Glutamatergic neuron (in vitro differentiated cells): Measurements from ENCODE around the gene PRKG1. TPM values are rescaled to one million over a fixed set of nuclear protein-coding genes. Genes with fewer than 3 reads are reported as not detected.
"Not testable (repeated sequence)": the region's sequence is repeated elsewhere in the genome, so short reads cannot be mapped to it uniquely, and the experiment has no call there.

Source experiments
- DNase-seq: peaks from one replicate; pipeline ENCODE4 v3.0.0; 2022
- H3K27ac Mint-ChIP-seq: one replicate; pipeline ENCODE4 v1.8.0; 2020; ENCODE audit warnings: mild to moderate bottlenecking, mixed read lengths, inconsistent platforms; ENCODE audit not compliant: unreplicated experiment
- H3K27me3 Mint-ChIP-seq: one replicate; pipeline ENCODE4 v1.8.0; 2020; ENCODE audit warnings: mild to moderate bottlenecking, moderate library complexity, mixed read lengths, inconsistent platforms; ENCODE audit not compliant: unreplicated experiment
- H3K36me3 Mint-ChIP-seq: one replicate; pipeline ENCODE4 v1.8.0; 2020; ENCODE audit warnings: mild to moderate bottlenecking, mixed read lengths, inconsistent platforms; ENCODE audit not compliant: unreplicated experiment
- H3K4me1 Mint-ChIP-seq: one replicate; pipeline ENCODE4 v1.8.0; 2020; ENCODE audit warnings: mild to moderate bottlenecking, low read depth, mixed read lengths, inconsistent platforms; ENCODE audit not compliant: unreplicated experiment
- H3K4me3 Mint-ChIP-seq: one replicate; pipeline ENCODE4 v1.8.0; 2020; ENCODE audit warnings: mild to moderate bottlenecking, mixed read lengths, inconsistent platforms; ENCODE audit not compliant: unreplicated experiment
- H3K9me3 Mint-ChIP-seq: one replicate; pipeline ENCODE4 v1.8.0; 2020; ENCODE audit warnings: mild to moderate bottlenecking, moderate library complexity, mixed read lengths, inconsistent platforms; ENCODE audit not compliant: unreplicated experiment
- total RNA-seq: library from RNA; stranded (reverse); fragmentation: NEBNext Ultra II Directional; extraction: Animal tissue kit (Norgen Biotek cat#: 25700); gene quantifications from one replicate; pipeline ENCODE4 v1.2.1, GENCODE V29; 2021; ENCODE audit not compliant: unreplicated experiment
- TF ChIP-seq, protein P1 (sequence below): fragments of 200-600 bp; sonication (generic); IDR thresholded peaks from one replicate; pipeline ENCODE4 v1.5.0; 2021; ENCODE audit not compliant: partially characterized antibody, unreplicated experiment

Gene PRKG1
- total RNA-seq, 1 donor from 2014 or later = 52.7 TPM

GRCh38 chr10:51327432-51327831, 253.1 kb downstream of the PRKG1 start:
- H3K4me1 Mint-ChIP-seq = no peaks in the 10 kb centered on the region
- H3K9me3 Mint-ChIP-seq = no peaks in the 10 kb centered on the region
- no peak overlapping the region for H3K27ac Mint-ChIP-seq
- no peaks in the 10 kb centered on the region for H3K27me3 Mint-ChIP-seq
- H3K4me3 Mint-ChIP-seq = no peak overlapping the region
- no peak for DNase-seq
- TF ChIP-seq, protein P1, sequence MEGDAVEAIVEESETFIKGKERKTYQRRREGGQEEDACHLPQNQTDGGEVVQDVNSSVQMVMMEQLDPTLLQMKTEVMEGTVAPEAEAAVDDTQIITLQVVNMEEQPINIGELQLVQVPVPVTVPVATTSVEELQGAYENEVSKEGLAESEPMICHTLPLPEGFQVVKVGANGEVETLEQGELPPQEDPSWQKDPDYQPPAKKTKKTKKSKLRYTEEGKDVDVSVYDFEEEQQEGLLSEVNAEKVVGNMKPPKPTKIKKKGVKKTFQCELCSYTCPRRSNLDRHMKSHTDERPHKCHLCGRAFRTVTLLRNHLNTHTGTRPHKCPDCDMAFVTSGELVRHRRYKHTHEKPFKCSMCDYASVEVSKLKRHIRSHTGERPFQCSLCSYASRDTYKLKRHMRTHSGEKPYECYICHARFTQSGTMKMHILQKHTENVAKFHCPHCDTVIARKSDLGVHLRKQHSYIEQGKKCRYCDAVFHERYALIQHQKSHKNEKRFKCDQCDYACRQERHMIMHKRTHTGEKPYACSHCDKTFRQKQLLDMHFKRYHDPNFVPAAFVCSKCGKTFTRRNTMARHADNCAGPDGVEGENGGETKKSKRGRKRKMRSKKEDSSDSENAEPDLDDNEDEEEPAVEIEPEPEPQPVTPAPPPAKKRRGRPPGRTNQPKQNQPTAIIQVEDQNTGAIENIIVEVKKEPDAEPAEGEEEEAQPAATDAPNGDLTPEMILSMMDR = no peak
- peaks cover 8% of the 10 kb centered on the region for H3K36me3 Mint-ChIP-seq

DNA sequence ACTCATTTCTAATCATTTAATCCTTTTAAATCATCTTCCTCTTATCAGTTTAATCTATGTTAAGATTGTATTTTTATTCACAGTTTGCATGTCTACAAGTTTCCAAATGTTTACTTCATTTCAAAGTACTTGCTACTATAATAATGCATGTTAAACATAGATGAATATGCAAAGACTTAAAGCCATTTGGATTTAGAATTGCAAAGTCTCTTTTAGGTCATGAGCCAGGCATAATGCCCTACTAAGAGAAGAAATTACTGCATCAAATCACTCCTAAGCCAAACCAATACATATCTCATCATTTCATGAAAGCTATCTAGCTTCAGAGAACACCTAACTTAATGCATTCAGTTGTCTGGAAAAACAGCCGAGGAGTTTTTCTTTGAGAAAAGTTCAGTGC, 266.1 kb downstream of the PRKG1 start:
- DNase-seq = no peak
- H3K27ac Mint-ChIP-seq = no peak overlapping the region
- H3K4me1 Mint-ChIP-seq = no peaks in the 10 kb centered on the region
- no peak overlapping the region for H3K4me3 Mint-ChIP-seq
- peaks cover 2% of the 10 kb centered on the region for H3K9me3 Mint-ChIP-seq
- H3K27me3 Mint-ChIP-seq = no peaks in the 10 kb centered on the region
- no peaks in the 10 kb centered on the region for H3K36me3 Mint-ChIP-seq
- TF ChIP-seq, protein P1 = no peak

DNA sequence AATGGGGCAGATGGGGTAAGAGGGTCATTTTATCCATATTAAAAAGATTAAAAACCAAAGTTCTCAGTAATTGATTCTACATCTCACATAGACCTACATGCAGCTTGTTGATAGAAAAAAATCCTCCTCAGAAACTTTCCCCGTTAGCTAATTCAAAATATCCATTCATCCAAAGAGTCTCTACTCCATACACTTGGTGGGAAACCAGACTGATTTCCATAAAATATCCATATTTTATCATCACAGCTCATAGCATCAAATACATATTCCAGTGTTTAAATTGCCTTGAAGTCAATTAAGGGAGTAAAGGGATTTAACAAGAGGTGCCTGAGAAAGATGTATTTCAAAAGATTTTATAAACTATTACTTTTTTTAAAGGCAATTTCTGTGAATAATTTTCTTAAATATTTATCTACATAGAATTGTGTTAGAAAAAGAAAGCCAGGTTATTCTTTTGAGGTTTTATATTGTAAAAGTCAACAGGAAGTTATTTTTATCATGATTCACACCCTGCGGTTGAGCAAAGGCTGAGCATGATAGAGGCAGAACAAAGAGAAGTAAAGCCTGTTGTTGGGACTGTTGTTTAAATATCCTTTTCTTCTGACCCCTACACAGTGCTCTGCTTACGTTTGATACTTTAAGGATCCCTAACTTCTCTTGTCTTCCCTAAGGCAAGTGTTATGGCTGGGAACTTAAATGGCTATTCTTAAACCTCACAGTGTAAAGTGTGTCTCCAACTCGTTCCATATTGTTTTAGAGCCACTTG, 266.7 kb downstream of the PRKG1 start:
- H3K27me3 Mint-ChIP-seq = no peaks in the 10 kb centered on the region
- TF ChIP-seq, protein P1 = no peak
- no peak for DNase-seq
- H3K27ac Mint-ChIP-seq = no peak overlapping the region
- H3K9me3 Mint-ChIP-seq = peaks cover 2% of the 10 kb centered on the region
- no peak overlapping the region for H3K4me3 Mint-ChIP-seq
- no peaks in the 10 kb centered on the region for H3K36me3 Mint-ChIP-seq
- no peaks in the 10 kb centered on the region for H3K4me1 Mint-ChIP-seq

DNA sequence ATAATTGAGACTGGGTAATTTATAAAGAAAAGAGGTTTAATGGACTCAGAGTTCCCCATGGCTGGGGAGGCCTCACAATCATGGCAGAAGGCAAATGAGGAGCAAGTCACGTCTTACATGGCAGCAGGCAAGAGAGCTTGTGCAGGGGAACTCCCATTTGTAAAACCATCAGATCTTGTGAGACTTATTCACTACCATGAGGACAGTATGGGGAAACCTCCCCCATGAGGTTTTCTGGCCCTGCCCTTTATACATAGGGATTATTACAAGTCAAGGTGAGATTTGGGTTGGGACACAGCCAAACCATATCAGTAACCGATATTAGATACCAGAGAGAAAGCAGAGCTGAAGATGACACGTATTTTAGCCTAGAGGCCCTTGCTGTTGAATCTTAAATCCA, 267.5 kb downstream of the PRKG1 start:
- DNase-seq, H3K27ac Mint-ChIP-seq, H3K4me1 Mint-ChIP-seq, H3K36me3 Mint-ChIP-seq, H3K9me3 Mint-ChIP-seq, H3K27me3 Mint-ChIP-seq, H3K4me3 Mint-ChIP-seq: not testable (repeated sequence)

DNA sequence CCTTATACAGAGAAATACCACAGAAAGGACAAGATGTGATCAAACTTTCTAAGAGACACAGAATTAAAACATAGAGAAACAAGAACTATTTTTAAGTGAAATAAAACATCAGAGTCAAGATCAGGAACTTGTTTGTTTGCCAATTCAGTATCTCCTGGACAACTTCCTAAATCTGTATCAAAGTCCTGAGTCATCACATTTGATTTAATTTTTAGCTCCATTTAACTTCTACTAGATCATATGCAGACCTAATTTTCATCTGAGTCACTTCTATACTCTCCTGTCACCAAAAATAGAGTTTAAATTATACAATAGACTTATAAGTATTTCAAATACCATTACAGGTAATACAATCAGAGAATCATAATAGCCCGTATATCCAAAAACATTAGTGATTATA, 268.1 kb downstream of the PRKG1 start:
- no peak overlapping the region for H3K27ac Mint-ChIP-seq
- H3K4me3 Mint-ChIP-seq = no peak overlapping the region
- no peaks in the 10 kb centered on the region for H3K36me3 Mint-ChIP-seq
- no peaks in the 10 kb centered on the region for H3K4me1 Mint-ChIP-seq
- H3K9me3 Mint-ChIP-seq = peaks cover 2% of the 10 kb centered on the region
- no peaks in the 10 kb centered on the region for H3K27me3 Mint-ChIP-seq
- TF ChIP-seq, protein P1 = no peak
- DNase-seq = no peak
